ENCODE results near the gene SLC24A4. TPM values are rescaled to one million over a fixed set of nuclear protein-coding genes. Genes with fewer than 3 reads are reported as not detected.

Gene SLC24A4
- total and polyA plus RNA-seq, 2 of the 4 experiments (the other 2 are of a cell fraction), result not detected

DNA sequence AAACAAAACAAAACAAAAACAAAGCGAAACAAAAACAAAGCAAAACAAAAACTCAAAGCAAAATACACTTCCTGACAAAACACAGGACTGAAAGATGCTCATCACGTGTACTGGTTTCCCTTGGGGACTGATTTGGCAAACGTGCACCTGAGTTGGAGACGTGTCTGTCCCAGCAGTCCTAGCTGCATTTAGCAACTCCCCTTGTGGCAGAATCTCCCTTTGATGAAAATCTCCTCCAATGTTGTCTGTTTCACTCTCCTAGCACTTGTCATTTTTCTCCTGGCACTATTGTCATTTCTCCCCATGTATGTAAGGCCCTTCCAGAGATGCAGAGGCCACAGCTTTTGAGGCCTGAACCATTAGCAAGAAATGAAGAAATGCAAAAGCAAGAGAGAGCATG, 6.8 kb upstream of the SLC24A4 start:
- Histone ChIP-seq H2BK15ac (ENCODE audit: low read depth, low read length) (no peak overlapping the region), H4K20me1 (ENCODE audit: insufficient read depth, low read length) (no peaks in the 10 kb centered on the region), H2AK5ac (ENCODE audit: low read depth, low read length) (no peak overlapping the region), H3K23ac (ENCODE audit: low read depth, low read length) (no peak overlapping the region), H3K4me2 (ENCODE audit: low read depth, low read length) (no peak overlapping the region), H3K9me3 (ENCODE audit: control insufficient read depth, insufficient read depth, low read length) (peaks cover 2% of the 10 kb centered on the region), H3K36me3 (ENCODE audit: control insufficient read depth, insufficient read depth, low read length) (no peaks in the 10 kb centered on the region), H3K4me3 (ENCODE audit: insufficient read depth, low read depth, low read length) (no peak overlapping the region), H2AFZ (replicated peaks; ENCODE audit: low read length, poor library complexity) (no peak overlapping the region), H3K79me1 (ENCODE audit: low read depth in 1 of 2, low read length in 2 of 2) (no peaks in the 10 kb centered on the region), H2AK9ac (replicated peaks; ENCODE audit: low read depth, low read length, poor library complexity) (no peak overlapping the region), H3K4me1 (ENCODE audit: control insufficient read depth, insufficient read depth, low read length) (no peaks in the 10 kb centered on the region), H2BK20ac (ENCODE audit: low read depth, low read length) (no peak overlapping the region), H3K14ac (replicated peaks; ENCODE audit: low read depth, low read length) (no peak overlapping the region), H3K27ac (ENCODE audit: insufficient read depth, low read length) (no peak overlapping the region), H4K8ac (ENCODE audit: low read depth in 2 of 2, low read length in 2 of 2) (no peak overlapping the region), H3K56ac (ENCODE audit: extremely low read depth, insufficient read depth, low read length) (no peak overlapping the region), H3K4ac (ENCODE audit: low read depth, low read length) (no peak overlapping the region), H3K9ac (ENCODE audit: low read depth, low read length) (no peak overlapping the region), H4K5ac (ENCODE audit: low read depth, low read length) (no peak overlapping the region), H2BK120ac (ENCODE audit: low read depth, low read length) (no peak overlapping the region), H3K9me1 (ENCODE audit: insufficient read depth, low read length) (no peaks in the 10 kb centered on the region), H4K91ac (ENCODE audit: insufficient read depth, low read depth, low read length) (no peak overlapping the region), H2BK5ac (ENCODE audit: low read depth, low read length, poor library complexity, severe bottlenecking) (no peak overlapping the region), H3K18ac (ENCODE audit: low read depth, low read length) (no peak overlapping the region), H3K27me3 (ENCODE audit: control insufficient read depth, insufficient read depth, low read length) (peaks cover 24% of the 10 kb centered on the region)
- DNase-seq (no peak), ATAC-seq (ENCODE audit: low read depth) (no peak)
- ChIA-PET POLR2A (ENCODE audit: unreplicated experiment) (no interaction called here), CTCF (no interaction called here)
- intact Hi-C loops (cut with micrococcal nuclease), result no loop called here
- dilution Hi-C loops (cut with HindIII; ENCODE audit: low sequenced_read_pairs, unreplicated experiment), result no loop called here
- no peak for TF ChIP-seq MAFK (IDR thresholded peaks at IDR 0.05; ENCODE audit: low read depth, low read length)
- no peak for TF ChIP-seq BHLHE40 (IDR thresholded peaks at IDR 0.05; ENCODE audit: low read depth, low read length)
- TF ChIP-seq MXI1 (IDR thresholded peaks at IDR 0.05; ENCODE audit: borderline replicate concordance, low read depth, low read length), result no peak
- no TSS peak for BruUV-seq (replicated peaks)
- in situ Hi-C loops (cut with MboI; ENCODE audit: low sequenced_read_pairs), result no loop called here
- 14% methylated on average over 2 of the region's 4 CpGs; no CpG with 5 or more reads in 1 of the 2 experiments for WGBS, 2 experiments (ENCODE audit: extremely low coverage in 2 of 2, insufficient read length in 1 of 2)

Data from IMR-90 (cell line).